Measurements from ENCODE around the gene FEN1.

FEN1 gene

DNA sequence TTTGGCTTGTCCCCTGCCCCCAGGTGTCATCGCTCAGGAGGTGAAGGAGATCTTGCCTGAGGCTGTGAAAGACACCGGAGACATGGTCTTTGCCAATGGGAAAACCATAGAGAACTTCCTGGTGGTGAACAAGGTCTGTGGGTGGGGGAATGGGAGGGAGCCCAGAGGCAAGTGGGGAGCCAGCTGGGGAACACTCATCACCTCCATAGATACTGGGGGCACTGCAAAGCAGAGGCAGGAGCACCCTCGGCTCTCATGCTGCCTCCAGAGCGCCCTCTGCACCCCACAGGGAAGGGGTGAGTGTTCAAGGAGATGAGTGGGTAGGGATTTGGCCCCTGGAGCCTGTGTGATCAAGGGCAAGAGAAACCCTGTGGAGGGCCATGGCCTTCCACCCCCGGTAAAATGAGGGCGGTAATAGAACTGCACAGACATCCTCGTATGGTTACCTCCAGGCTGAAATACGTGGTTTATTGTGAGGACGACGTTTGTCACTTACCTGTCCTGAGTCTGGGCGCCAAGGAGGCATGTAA, 14.3 kb upstream of the FEN1 start:
- H3K4me1 Mint-ChIP-seq (ENCODE audit: low read depth) = peaks cover 6% of the 10 kb centered on the region

GRCh38 chr11:61778920-61779650, 13.6 kb upstream of the FEN1 start:
- Mint-ChIP-seq H3K27me3 (peaks cover 10% of the 10 kb centered on the region), H3K9me3 (no peaks in the 10 kb centered on the region), H3K4me1 (ENCODE audit: low read depth) (peaks cover 6% of the 10 kb centered on the region), H3K4me3 (no peak overlapping the region), H3K27ac (no peak overlapping the region), H3K36me3 (ENCODE audit: low read depth) (no peaks in the 10 kb centered on the region)

More for the DNA sequence above, 14.3 kb upstream of the FEN1 start:
- Mint-ChIP-seq H3K4me3 (no peak overlapping the region), H3K27ac (no peak overlapping the region), H3K36me3 (ENCODE audit: low read depth) (no peaks in the 10 kb centered on the region), H3K9me3 (no peaks in the 10 kb centered on the region), H3K27me3 (peaks cover 10% of the 10 kb centered on the region)

DNA sequence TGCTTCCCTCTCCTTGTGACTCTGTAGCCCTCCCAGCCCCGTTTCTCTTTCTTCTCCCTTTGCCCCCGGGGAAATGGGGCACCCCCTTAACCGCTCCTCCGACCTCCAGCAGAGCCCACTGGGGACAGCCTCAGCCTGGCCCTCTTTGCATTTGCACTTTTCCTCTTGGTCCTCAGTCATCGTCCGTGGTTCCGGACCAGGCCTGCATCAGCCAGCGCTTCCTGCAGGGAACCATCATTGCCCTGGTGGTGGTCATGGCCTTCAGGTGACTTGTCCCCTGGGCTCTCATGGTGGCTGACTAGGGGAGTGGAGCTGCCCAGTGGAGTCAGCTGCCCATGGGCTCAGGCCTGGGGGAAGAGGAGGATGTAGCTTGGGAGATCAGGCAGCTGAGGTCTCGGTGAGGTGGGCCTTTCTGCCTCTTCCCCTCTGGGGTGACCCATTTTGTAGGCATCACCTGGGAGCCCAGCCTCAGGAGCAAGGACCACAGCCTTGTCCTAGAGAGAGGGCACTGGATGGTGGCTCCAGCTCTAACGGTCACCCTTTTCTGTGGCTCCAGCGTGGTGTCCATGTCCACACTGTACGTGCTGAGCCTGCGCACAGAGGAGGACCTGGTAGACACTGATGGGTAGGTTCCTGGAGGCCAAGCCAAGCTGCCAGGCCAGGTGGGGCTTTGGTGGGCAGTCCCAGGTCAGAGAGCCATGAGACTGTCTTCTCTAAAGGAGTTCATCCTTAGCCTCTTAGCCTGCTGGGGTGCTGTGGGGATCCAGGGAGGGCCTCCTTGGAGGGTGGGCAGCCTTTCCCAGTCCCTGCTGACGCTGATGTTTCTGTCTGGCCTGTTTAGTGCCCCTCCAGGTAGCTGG, 12.8 kb upstream of the FEN1 start:
- no peak overlapping the region for H3K27ac Mint-ChIP-seq
- no peak overlapping the region for H3K4me3 Mint-ChIP-seq
- peaks cover 6% of the 10 kb centered on the region for H3K4me1 Mint-ChIP-seq (ENCODE audit: low read depth)

GRCh38 chr11:61780581-61781162, 12.0 kb upstream of the FEN1 start:
- H3K4me3 Mint-ChIP-seq = no peak overlapping the region
- no peaks in the 10 kb centered on the region for H3K36me3 Mint-ChIP-seq (ENCODE audit: low read depth)
- no peaks in the 10 kb centered on the region for H3K9me3 Mint-ChIP-seq
- peaks cover 10% of the 10 kb centered on the region for H3K27me3 Mint-ChIP-seq
- H3K27ac Mint-ChIP-seq = no peak overlapping the region
- peaks cover 6% of the 10 kb centered on the region for H3K4me1 Mint-ChIP-seq (ENCODE audit: low read depth)

More for the DNA sequence above, 12.8 kb upstream of the FEN1 start:
- H3K36me3 Mint-ChIP-seq (ENCODE audit: low read depth) = no peaks in the 10 kb centered on the region
- peaks cover 10% of the 10 kb centered on the region for H3K27me3 Mint-ChIP-seq
- H3K9me3 Mint-ChIP-seq = no peaks in the 10 kb centered on the region

DNA sequence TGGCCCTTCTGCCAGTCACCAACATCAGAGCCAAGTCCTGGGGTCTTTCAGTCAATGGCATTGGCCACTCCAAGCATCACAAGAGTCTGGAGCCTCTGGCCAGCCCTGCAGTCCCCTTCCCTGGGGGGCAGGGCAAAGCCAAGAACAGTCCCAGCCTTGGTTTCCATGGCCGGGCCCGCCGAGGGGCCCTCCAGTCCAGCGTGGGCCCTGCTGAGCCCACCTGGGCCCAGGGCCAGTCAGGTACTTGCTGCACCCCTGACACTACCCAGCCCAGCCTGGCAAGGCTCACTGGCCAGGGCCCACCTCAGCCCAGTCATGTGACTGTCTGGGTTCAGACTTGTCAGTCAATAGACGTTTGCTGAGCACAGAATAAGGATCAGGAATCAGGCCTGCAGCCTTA, 11.1 kb upstream of the FEN1 start:
- Mint-ChIP-seq H3K36me3 (ENCODE audit: low read depth) (peaks cover under 1% of the 10 kb centered on the region), H3K27ac (no peak overlapping the region), H3K27me3 (peaks cover 6% of the 10 kb centered on the region), H3K4me1 (ENCODE audit: low read depth) (peaks cover 5% of the 10 kb centered on the region), H3K9me3 (no peaks in the 10 kb centered on the region), H3K4me3 (no peak overlapping the region)

DNA sequence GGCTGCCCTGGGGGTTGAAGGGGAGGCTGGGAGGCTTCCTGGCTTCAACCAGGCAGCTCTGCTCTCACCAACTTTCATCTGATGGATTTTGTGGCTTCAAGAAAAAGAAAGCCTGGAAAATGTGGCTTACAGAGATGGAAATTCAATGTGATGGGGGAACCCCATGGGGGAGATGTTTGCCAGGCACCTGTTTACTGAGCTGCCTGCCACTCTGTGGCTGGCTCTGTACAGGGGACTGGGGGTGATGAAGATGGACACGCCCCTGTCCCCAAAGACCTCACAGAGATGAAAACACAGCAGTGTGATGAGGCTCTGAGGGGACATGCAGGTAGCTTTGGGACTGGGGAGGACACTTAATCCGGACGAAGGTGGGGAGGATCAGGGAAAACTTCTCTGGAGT, 10.4 kb upstream of the FEN1 start:
- H3K4me3 Mint-ChIP-seq = no peak overlapping the region
- H3K36me3 Mint-ChIP-seq (ENCODE audit: low read depth) = peaks cover 5% of the 10 kb centered on the region
- H3K27ac Mint-ChIP-seq = no peak overlapping the region
- H3K4me1 Mint-ChIP-seq (ENCODE audit: low read depth) = peaks cover 3% of the 10 kb centered on the region
- no peaks in the 10 kb centered on the region for H3K9me3 Mint-ChIP-seq
- peaks cover 5% of the 10 kb centered on the region for H3K27me3 Mint-ChIP-seq

DNA sequence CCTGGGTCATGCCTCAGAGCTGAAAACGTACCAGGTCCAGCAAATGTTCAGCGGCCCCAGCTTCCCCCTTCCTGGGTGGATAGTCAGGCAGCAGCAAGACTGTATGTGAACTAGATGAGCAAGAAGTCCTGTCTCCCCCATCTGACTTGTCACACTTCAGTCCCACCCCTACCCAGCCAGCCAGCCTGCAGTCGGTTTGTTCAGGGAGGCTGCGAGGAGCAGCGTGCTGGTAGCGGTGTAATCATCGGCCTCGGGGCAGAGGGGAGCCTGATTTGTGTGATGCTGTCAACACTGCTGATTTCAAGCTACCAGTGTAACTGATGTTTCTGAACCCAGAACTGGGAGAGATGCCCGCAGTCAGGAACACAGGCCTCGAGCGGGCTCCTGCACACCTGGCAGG, 9.9 kb upstream of the FEN1 start:
- Mint-ChIP-seq H3K27me3 (peaks cover 5% of the 10 kb centered on the region), H3K36me3 (ENCODE audit: low read depth) (peaks cover 5% of the 10 kb centered on the region), H3K9me3 (no peaks in the 10 kb centered on the region), H3K27ac (no peak overlapping the region), H3K4me1 (ENCODE audit: low read depth) (peaks cover 3% of the 10 kb centered on the region), H3K4me3 (no peak overlapping the region)

- Mint-ChIP-seq H3K4me1 (ENCODE audit: low read depth) (no peaks in the 10 kb centered on the region), H3K36me3 (ENCODE audit: low read depth) (peaks cover 14% of the 10 kb centered on the region), H3K27ac (no peak overlapping the region), H3K27me3 (no peaks in the 10 kb centered on the region), H3K4me3 (no peak overlapping the region), H3K9me3 (no peaks in the 10 kb centered on the region)
Observed at GRCh38 chr11:61783717-61784505, 8.8 kb upstream of the FEN1 start.

- H3K4me3 Mint-ChIP-seq = no peak overlapping the region
- no peaks in the 10 kb centered on the region for H3K4me1 Mint-ChIP-seq (ENCODE audit: low read depth)
- H3K27ac Mint-ChIP-seq = no peak overlapping the region
- H3K27me3 Mint-ChIP-seq = no peaks in the 10 kb centered on the region
- H3K9me3 Mint-ChIP-seq = no peaks in the 10 kb centered on the region
- H3K36me3 Mint-ChIP-seq (ENCODE audit: low read depth) = peaks cover 19% of the 10 kb centered on the region
Observed at GRCh38 chr11:61784506-61784805, 8.3 kb upstream of the FEN1 start.

- Mint-ChIP-seq H3K4me1 (ENCODE audit: low read depth) (peaks cover 8% of the 10 kb centered on the region), H3K4me3 (no peak overlapping the region), H3K36me3 (ENCODE audit: low read depth) (peaks cover 32% of the 10 kb centered on the region), H3K9me3 (no peaks in the 10 kb centered on the region), H3K27ac (no peak overlapping the region), H3K27me3 (no peaks in the 10 kb centered on the region)
Observed at GRCh38 chr11:61785837-61786402, 6.8 kb upstream of the FEN1 start.

- Mint-ChIP-seq H3K27me3 (no peaks in the 10 kb centered on the region), H3K4me1 (ENCODE audit: low read depth) (peaks cover 16% of the 10 kb centered on the region), H3K4me3 (no peak overlapping the region), H3K27ac (no peak overlapping the region), H3K36me3 (ENCODE audit: low read depth) (peaks cover 38% of the 10 kb centered on the region), H3K9me3 (no peaks in the 10 kb centered on the region)
Observed at GRCh38 chr11:61787928-61788491, 4.7 kb upstream of the FEN1 start.

DNA sequence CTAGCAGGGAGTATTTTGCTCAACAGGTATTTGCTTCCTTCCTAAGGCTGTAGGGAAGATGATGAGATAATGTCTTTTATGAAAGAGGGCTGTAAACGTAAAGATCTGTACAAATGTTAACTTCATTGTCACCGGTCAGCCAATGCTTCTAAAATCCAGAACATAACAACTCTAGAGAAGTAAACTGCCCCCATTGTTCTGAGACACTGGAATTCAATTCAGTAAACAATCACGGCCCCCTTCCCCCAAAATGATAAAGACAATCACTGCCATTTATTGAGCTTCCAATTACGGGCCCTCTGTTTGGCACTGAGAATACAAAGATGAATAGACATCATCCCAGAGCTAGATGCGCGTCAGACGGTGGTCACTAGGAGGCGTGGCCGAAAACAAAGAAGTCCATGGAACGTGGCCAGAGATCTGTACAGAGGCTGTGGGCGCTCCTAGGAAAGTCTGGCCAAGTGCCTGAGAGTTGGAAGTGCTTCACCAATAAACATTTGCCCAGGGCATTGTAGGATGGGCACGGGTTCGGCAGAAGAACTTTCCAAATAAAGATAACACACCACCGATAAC, 888 bp upstream of the FEN1 start:
- H3K36me3 Mint-ChIP-seq (ENCODE audit: low read depth) = peaks cover 63% of the 10 kb centered on the region
- no peaks in the 10 kb centered on the region for H3K27me3 Mint-ChIP-seq
- H3K27ac Mint-ChIP-seq = peak overlapping the region; percentile 100
- no peaks in the 10 kb centered on the region for H3K9me3 Mint-ChIP-seq
- H3K4me3 Mint-ChIP-seq = peak overlapping the region; percentile 92
- H3K4me1 Mint-ChIP-seq (ENCODE audit: low read depth) = peaks cover 47% of the 10 kb centered on the region

DNA sequence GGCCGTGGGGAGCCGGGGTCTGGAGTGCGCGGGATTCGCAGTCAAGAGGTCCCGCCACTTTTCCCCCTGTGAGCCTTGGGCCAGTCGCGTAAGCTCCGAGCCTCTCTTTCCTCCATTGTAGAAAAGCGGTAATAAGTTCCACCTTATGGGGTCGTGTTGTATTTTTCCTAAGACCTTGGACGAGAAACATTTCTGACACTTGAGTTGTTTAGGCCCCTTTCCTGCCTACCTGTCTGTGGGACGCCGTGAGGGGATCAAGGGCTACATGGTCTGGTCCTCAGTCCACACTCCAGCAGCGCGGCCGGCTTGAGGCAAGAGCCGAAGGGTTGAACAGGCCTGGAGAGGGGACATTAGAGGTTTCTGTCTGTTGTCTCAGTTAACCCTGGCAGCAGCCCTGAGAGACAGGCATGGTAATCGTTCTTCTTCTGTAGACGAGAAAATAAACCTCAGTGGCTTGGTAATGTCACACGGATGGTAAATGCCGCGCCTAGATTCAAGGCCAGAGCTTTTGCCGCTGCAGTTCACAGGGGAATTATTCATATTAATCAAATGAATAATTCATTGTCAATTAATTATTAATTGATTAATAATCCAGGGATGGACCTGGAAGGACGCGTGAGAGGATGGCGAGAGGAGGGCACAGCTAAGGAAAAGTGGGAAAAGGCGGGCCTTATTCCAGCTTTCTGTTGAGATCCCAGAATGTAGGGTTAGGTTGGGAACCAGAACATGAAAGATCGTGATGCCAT, 545 bp downstream of the FEN1 start:
- H3K4me1 Mint-ChIP-seq (ENCODE audit: low read depth) = peaks cover 50% of the 10 kb centered on the region

More for the DNA sequence above, 545 bp downstream of the FEN1 start:
- Mint-ChIP-seq H3K4me3 (peak overlapping the region; percentile 92), H3K27ac (peak overlapping the region; percentile 100), H3K36me3 (ENCODE audit: low read depth) (peaks cover 71% of the 10 kb centered on the region), H3K9me3 (no peaks in the 10 kb centered on the region), H3K27me3 (no peaks in the 10 kb centered on the region)

All from stimulated activated naive CD8-positive, alpha-beta T cell treated with anti-CD3 and anti-CD28 coated beads, Interleukin-15, Interleukin-2, amounts not matched to agents 100 ng/mL and 50 ng/mL, for 24 hours (primary cell).